HG03521 (cell line): Measurements from ENCODE around the gene POLR2L.
A peak's percentile ranks its signal among the peaks of the same experiment; 100 is the strongest.

Experiments
- ATAC-seq: cut with Tn5 transposase; IDR thresholded peaks from one replicate; pipeline ENCODE4 v1.9.1; 2021; ENCODE audit warnings: mild to moderate bottlenecking, moderate library complexity; ENCODE audit not compliant: unreplicated experiment

Gene POLR2L

GRCh38 chr11:842370-843002 is at the start of gene POLR2L, which contains the start of gene TSPAN4:
POLR2L (minus strand) TSS chr11:842529; CDS start chr11:842508, 21 bp downstream.
TSPAN4 (plus strand) TSS chr11:842852; CDS start chr11:850305, 7,453 bp downstream.
- ATAC-seq: peak; percentile 63

- no peak for ATAC-seq
These were observed 48.6 kb upstream of the POLR2L start for GRCh38 chr11:890794-891540.

DNA sequence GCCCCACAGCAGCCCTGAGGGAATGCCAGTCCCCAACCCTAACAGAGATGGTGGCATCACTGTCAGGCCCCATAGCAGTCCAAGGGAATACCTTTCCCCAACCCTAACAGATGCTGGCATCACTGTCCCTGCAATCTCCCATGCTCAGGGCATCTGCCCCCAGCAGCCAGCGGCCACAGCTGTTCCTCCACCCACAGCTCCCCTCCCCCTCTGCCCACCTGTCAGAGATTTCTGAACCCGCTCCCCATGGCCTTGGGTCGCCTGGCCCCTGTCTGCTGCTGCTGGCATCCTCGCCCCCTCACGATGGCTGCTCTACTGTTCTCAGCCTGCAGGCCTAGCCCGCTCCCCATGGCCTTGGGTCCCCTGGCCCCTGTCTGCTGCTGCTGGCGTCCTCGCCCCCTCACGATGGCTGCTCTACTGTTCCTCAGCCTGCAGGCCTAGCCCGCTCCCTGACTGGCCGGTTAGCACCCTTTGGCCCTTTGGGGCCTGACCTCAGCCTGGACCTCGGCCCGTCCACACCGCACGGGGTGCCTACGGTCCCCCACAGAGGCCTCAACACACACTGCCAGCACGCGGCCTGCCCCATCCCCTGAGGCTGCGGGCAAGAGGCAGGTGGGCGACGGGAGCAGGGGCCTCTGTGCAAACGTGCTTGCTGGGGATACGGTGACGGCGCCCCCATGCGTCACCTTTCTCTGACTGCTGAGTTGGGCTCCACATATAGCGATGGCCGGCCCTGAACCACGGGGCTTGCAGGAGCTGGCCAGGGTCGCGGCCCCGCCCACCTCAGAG is 47.6 kb upstream of the POLR2L start:
- no peak for ATAC-seq

GRCh38 chr11:889257-889656 is 46.9 kb upstream of the POLR2L start:
- ATAC-seq: no peak

- no peak for ATAC-seq
These were observed 46.2 kb upstream of the POLR2L start for GRCh38 chr11:888310-889212.

DNA sequence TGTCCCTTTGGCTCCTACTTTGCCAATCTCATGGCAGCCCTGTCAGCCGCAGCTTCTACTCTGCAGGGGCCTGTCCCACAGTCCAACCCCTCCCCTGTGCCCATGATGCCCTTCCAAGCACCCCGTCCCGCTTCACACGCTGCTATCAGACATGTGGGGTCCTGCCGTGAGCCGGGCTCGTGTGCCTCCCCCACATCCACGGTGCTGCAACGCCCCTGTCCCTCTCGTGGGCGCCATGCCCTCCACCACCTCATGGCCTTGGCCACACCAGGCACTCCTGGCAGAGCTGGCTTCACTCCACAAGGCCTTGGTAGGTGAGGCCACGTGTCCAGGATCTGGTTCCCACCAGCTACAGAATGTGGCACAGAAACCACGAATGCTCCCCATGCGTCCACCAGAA is 45.3 kb upstream of the POLR2L start:
- no peak for ATAC-seq

GRCh38 chr11:886568-886967 is 44.2 kb upstream of the POLR2L start:
- ATAC-seq: no peak

DNA sequence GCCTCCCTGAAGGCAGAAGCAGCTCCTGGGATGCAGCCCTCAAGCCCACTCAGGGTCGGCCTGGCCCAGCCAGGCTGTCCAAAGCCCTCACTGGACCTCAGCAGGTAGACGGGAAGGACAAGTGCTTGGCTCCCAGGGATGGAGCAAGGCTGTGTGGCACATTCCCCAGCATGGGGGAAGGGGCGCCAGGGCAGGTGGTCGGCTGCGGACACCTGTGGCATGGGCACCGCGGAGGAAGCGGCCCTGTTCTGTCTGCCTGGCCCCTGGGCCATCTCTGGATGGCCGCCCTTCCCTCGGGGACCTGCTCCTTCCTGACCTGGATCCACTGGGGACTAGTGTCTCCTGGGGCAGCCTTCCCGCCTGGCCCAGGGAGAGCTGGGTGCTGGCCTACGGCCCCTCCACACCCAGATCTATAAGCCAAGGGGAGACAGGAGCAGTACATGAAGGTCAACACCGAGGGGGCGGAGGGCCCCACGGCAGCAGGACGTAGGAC is 42.3 kb upstream of the POLR2L start:
- no peak for ATAC-seq

DNA sequence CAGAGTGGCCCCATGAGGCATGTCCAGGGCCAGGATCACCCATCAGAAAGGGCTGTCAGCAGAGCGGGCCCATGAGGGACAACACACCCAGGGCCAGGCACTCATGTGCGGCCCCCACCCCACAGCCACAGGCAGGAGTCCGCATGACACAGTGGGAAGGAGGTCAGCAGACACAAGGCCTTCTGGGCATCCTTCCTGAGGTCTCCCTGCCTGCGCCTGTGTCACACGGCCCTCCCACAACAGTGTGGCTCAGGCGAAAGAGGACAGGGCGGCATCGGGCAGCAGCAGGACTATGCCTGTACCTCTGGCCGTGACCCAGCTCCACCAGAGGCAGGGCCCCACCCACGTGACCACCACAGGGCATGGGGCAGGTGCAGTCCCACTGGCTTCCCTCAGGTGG is 41.2 kb upstream of the POLR2L start:
- ATAC-seq: no peak

GRCh38 chr11:882596-882995 is 40.3 kb upstream of the POLR2L start:
- no peak for ATAC-seq

DNA sequence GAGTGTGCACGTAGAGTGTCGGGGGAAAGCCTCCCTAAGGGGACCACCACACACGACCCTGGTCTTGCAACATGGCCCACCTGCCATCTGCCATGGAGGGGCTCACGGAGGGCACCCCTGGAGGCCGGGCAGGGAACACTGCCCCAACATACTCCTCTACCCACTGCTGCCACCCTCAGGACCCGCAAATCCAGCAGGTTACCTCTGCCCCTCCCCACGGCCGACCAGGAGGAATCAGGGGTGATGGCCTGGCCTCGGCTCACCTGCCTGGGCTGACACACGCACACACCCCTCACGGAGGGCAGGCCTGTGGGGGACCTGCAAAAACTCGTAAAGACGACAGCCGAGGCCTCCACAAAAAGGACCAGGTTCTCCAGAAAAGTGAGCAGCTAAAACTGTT is 38.1 kb upstream of the POLR2L start:
- no peak for ATAC-seq

GRCh38 chr11:877565-877964 is 35.2 kb upstream of the POLR2L start:
- no peak for ATAC-seq

- ATAC-seq: no peak
These were observed 34.2 kb upstream of the POLR2L start for GRCh38 chr11:876545-876944.

DNA sequence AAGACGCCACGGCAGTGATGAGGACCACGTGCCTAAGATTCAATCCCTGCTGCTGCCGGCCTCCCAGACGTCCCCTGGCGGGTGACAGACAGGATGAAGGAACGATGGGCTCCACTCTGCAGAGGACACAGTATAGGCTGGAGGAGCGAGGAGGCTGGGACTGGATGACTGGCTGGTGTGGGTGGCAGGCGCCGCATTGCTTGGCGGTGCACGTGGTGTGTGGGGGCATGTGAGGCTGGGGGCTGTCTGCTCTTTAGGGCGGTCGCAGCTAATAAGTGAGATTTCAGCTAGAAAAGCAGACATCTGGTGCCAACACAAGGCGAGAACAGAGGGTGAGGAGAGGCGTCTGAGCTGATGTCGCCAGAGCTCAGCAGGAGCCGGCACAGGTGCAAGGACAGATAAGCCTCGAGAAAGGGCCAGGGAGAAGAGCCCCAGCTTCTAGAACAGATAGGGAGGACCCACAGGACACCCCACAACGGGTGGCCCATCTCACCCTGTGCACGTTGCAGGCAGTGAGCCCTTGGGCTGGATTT is 33.5 kb upstream of the POLR2L start:
- ATAC-seq: no peak

DNA sequence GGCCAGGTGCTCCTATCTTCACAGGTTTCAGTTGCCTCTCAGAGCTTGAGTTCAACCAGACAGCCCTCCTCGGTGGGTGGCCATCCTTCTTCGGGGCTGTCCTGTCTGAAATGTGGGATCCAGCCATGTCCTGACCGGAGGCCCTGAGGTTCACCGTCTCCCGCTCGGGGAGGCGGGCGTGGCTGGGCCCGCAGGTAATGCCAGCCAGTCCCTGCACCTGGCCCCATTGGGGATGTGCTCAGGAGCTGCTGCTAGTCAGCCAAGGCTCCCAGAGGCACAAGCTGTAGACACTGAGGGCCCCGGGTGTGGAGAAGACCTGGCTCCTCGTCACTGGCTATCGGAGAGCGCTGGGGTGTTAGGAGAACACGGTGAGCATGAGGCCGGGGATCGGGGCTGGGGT is 32.9 kb upstream of the POLR2L start:
- no peak for ATAC-seq

GRCh38 chr11:873706-874105 is 31.4 kb upstream of the POLR2L start:
- ATAC-seq: no peak

GRCh38 chr11:872799-873198 is 30.5 kb upstream of the POLR2L start:
- no peak for ATAC-seq

- ATAC-seq: no peak
These were observed 29.1 kb upstream of the POLR2L start for GRCh38 chr11:871472-871871.

DNA sequence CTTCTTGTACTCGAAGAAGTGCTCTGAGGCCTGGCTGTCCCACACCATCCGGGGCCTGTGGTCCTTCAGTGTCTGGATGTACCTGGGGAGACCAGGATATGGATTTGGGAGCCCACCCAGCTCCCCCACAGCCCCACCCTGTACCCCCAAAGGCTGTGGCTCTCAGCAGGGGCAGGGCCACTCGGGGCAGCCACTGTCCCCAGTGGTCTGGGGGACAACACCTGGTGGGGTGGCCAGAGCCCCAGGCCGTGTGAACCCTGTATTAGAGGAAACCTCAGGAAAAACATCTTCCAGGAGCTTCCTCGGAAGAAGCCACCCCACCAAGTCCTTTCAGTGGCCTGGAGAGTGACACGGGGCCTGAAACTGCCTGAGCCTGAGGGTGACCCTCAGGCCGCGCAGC is 28.1 kb upstream of the POLR2L start:
- ATAC-seq: no peak

- ATAC-seq: no peak
These were observed 27.7 kb upstream of the POLR2L start for GRCh38 chr11:870127-870413.
